HCT116 (cell line): ENCODE results near the gene SPATS2L. TPM values are rescaled to one million over a fixed set of nuclear protein-coding genes. Genes with fewer than 3 reads are reported as not detected.

Experiments used
- ATAC-seq: fragments of 200-7000 bp; cut with Tn5 transposase; 2 replicates; pipeline ENCODE4 v1.9.1; 2020; ENCODE audit warnings: mild to moderate bottlenecking, moderate library complexity
- BruUV-seq: library from RNA; stranded (reverse); fragments of 400-500 nt; replicated peaks from 2 replicates; lab custom pipeline; 2021; lab: Mats Ljungman, UMichigan
- CTCF ChIA-PET: fragments of 300-600 bp; sonication (Branson Sonifier 250); formaldehyde crosslinking; loops from one replicate; lab custom pipeline; 2021; ENCODE audit warnings: antibody characterized with exemption; lab: Charles Lee
- POLR2A ChIA-PET: fragments of 300-600, 350-600 bp; sonication (Branson Sonifier 250); formaldehyde crosslinking; loops from one replicate; lab custom pipeline; 2021; ENCODE audit warnings: antibody characterized with exemption; lab: Charles Lee
- RAD21 ChIA-PET, 2 experiments: fragments of 300-600 bp; sonication (Branson Sonifier 250); formaldehyde crosslinking; loops; one replicate each; lab custom pipeline; 2023; ENCODE audit warnings: low total read pairs in 2 of 2; ENCODE audit not compliant: uncharacterized antibody in 2 of 2, unreplicated experiment in 2 of 2, low non-redundant PET in 1 of 2; lab: Charles Lee
- DNase-seq: peaks from one replicate; pipeline ENCODE4 v3.0.0-alpha.2; 2010; ENCODE audit warnings: low read depth, low spot score
- H2AFZ ChIP-seq: fragments of 200-600 bp; shearing (Covaris generic), sonication (generic); 2 replicates; pipeline ENCODE4 v1.6.1; 2017; ENCODE audit warnings: low read depth, mixed run types, mixed read lengths, antibody characterized with exemption, low read length; ENCODE audit not compliant: poor library complexity, severe bottlenecking
- H3K27ac ChIP-seq: 2 replicates; pipeline ENCODE4 v1.5.1; 2012; ENCODE audit warnings: low read depth, low read length
- H3K27me3 ChIP-seq: fragments of 200-600 bp; sonication (generic); 2 replicates; pipeline ENCODE4 v1.6.1; 2016; ENCODE audit warnings: mixed run types, low read length, mixed read lengths; ENCODE audit not compliant: insufficient read depth
- H3K36me3 ChIP-seq, 2 experiments: fragments of 200-500 bp in 1 of 2; fragments of 200-600 bp in 1 of 2; sonication (Bioruptor generic) in 1 of 2; sonication (generic) in 1 of 2; 2 replicates each; pipeline versions ENCODE4 v1.5.1 to v1.6.1; 2014 to 2016; ENCODE audit warnings: low read length in 2 of 2, inconsistent platforms in 1 of 2, mixed read lengths in 1 of 2, mixed run types in 1 of 2; ENCODE audit not compliant: insufficient read depth in 2 of 2, control insufficient read depth in 1 of 2
- H3K4me1 ChIP-seq, 2 experiments: fragments of 200-600 bp in 1 of 2; sonication (generic) in 1 of 2; 2 replicates each; pipeline versions ENCODE4 v1.5.1 to v1.6.1; 2012 to 2017; ENCODE audit warnings: low read length in 2 of 2, inconsistent platforms in 1 of 2, mild to moderate bottlenecking in 1 of 2, mixed read lengths in 1 of 2, mixed run types in 1 of 2, moderate library complexity in 1 of 2; ENCODE audit not compliant: insufficient read depth in 2 of 2, control insufficient read depth in 1 of 2
- H3K4me2 ChIP-seq: fragments of 200-600 bp; sonication (generic); 2 replicates; pipeline ENCODE4 v1.6.1; 2017; ENCODE audit warnings: mixed run types, low read length, mixed read lengths
- H3K4me3 ChIP-seq, 2 experiments: fragments of 200-600 bp in 1 of 2; sonication (generic) in 1 of 2; replicated peaks in 1 of 2; 2 replicates each; pipeline ENCODE4 v1.5.1; 2011 to 2016; ENCODE audit warnings: low read length in 2 of 2, control low read depth in 1 of 2, low read depth in 1 of 2, mild to moderate bottlenecking in 1 of 2, mixed read lengths in 1 of 2, mixed run types in 1 of 2
- H3K79me2 ChIP-seq: fragments of 200-600 bp; sonication (generic); 2 replicates; pipeline ENCODE4 v1.6.1; 2017; ENCODE audit warnings: mild to moderate bottlenecking, mixed run types, low read length, moderate library complexity, mixed read lengths; ENCODE audit not compliant: insufficient read depth
- H3K9ac ChIP-seq: fragments of 200-600 bp; sonication (generic); 2 replicates; pipeline ENCODE4 v1.6.1; 2016; ENCODE audit warnings: low read length, mixed read lengths
- H3K9me2 ChIP-seq: fragments of 200-600 bp; sonication (generic), shearing (Covaris generic); 2 replicates; pipeline ENCODE4 v1.6.1; 2017; ENCODE audit warnings: mixed run types, mild to moderate bottlenecking, moderate library complexity; ENCODE audit not compliant: insufficient read depth
- H3K9me3 ChIP-seq, 2 experiments: fragments of 200-500 bp in 1 of 2; fragments of 200-600 bp in 1 of 2; sonication (Bioruptor generic) in 1 of 2; sonication (generic) in 1 of 2; 2 replicates each; pipeline ENCODE4 v1.6.1; 2014 to 2017; ENCODE audit warnings: low read length in 2 of 2, mixed read lengths in 2 of 2, inconsistent platforms in 1 of 2, low read depth in 1 of 2, mild to moderate bottlenecking in 1 of 2, mixed run types in 1 of 2, moderate library complexity in 1 of 2; ENCODE audit not compliant: control insufficient read depth in 1 of 2, insufficient read depth in 1 of 2
- H4K20me1 ChIP-seq: fragments of 200-600 bp; sonication (generic), shearing (Covaris generic); 2 replicates; pipeline ENCODE4 v1.6.1; 2017; ENCODE audit warnings: mixed run types, mild to moderate bottlenecking, moderate library complexity; ENCODE audit not compliant: insufficient read depth
- CBX3 ChIP-seq: IDR thresholded peaks from 2 replicates; pipeline ENCODE4 v1.6.1; 2012; ENCODE audit warnings: low read depth
- CEBPB ChIP-seq: IDR thresholded peaks from 2 replicates; pipeline ENCODE4 v1.6.1; 2012; ENCODE audit warnings: low read depth
- EZH2 ChIP-seq: fragments of 200-600 bp; sonication (generic); IDR thresholded peaks from 2 replicates; pipeline ENCODE4 v1.6.1; 2017; ENCODE audit warnings: antibody characterized with exemption, mixed run types
- EZH2phosphoT487 ChIP-seq: fragments of 200-600 bp; IDR thresholded peaks from 2 replicates; pipeline ENCODE4 v1.6.1; 2018; ENCODE audit warnings: antibody characterized with exemption, borderline replicate concordance
- FOSL1 ChIP-seq: IDR thresholded peaks from 2 replicates; pipeline ENCODE4 v1.6.1; 2012; ENCODE audit warnings: low read depth
- SP1 ChIP-seq: IDR thresholded peaks from 2 replicates; pipeline ENCODE4 v1.6.1; 2012; ENCODE audit warnings: low read depth
- intact Hi-C: fragments of 100-400 bp; cut with micrococcal nuclease; formaldehyde crosslinking; loops from 2 replicates; pipeline ENCODE4 v1.10.0; 2022
- total RNA-seq: library from RNA; stranded (reverse); gene quantifications from one replicate; pipeline ENCODE4 v1.2.1, GENCODE V29; 2021; ENCODE audit not compliant: unreplicated experiment
- TF ChIP-seq, protein P1 (sequence below): IDR thresholded peaks from 2 replicates; pipeline ENCODE4 v1.6.1; 2012
- TF ChIP-seq, protein P2 (sequence below): IDR thresholded peaks from 2 replicates; pipeline ENCODE4 v1.6.1; 2012

Gene SPATS2L
- total RNA-seq, 1 experiment from 2014 or later = 87.1 TPM

DNA sequence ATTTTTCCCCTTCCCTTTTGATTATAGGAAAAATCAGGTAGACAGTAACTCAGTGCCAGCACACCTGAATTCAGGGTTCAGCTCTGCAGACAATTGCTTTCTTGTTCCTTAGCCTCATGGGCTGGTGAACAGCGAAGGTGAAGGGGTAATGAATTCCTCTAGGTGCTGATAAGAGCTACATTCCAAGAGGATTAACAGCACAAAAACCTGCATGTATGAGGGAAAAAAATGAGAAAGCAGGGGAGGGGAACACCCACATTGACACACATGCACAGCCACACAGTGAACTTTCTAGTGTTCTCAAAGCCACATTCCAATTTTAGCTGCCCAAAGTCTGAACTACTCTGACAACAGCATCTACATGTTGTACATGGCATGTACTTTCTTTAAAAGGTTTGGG is 46.1 kb downstream of the SPATS2L start:
- no peak overlapping the region for H2AFZ ChIP-seq
- no peaks in the 10 kb centered on the region for H3K9me2 ChIP-seq
- no peaks in the 10 kb centered on the region; the same call in 1 of the 2 replicates for H4K20me1 ChIP-seq
- H3K9ac ChIP-seq = peak overlapping the region; percentile 31; the same call in 1 of the 2 replicates
- ChIA-PET POLR2A (no interaction called here), RAD21 (no interaction called here), CTCF (no interaction called here)
- H3K36me3 ChIP-seq = no peaks in the 10 kb centered on the region
- peak overlapping the region; percentile 44 for H3K4me2 ChIP-seq
- no peak overlapping the region for H3K4me3 ChIP-seq
- H3K27me3 ChIP-seq = no peaks in the 10 kb centered on the region
- no peak for TF ChIP-seq FOSL1
- TF ChIP-seq, protein P1, sequence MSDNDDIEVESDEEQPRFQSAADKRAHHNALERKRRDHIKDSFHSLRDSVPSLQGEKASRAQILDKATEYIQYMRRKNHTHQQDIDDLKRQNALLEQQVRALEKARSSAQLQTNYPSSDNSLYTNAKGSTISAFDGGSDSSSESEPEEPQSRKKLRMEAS = 0 out of 2 replicates have a peak, but pooled peaks have one; percentile 17
- TF ChIP-seq SP1 = peak; percentile 47; the same call in 1 of the 2 replicates
- 0 out of 2 replicates have a peak, but pooled peaks have one; percentile 32 for TF ChIP-seq CBX3
- no peak for TF ChIP-seq EZH2
- TF ChIP-seq EZH2phosphoT487 = no peak
- peak overlapping the region; percentile 28; the same call in 1 of the 2 replicates for H3K27ac ChIP-seq
- peaks cover 23 to 38% of the 10 kb centered on the region in 2 experiments for H3K4me1 ChIP-seq
- H3K79me2 ChIP-seq = peaks cover 49% of the 10 kb centered on the region
- ATAC-seq = peak; percentile 83
- DNase-seq = peak; percentile 45
- intact Hi-C loops = no loop called here
- no TSS peak for BruUV-seq
- no peaks in the 10 kb centered on the region for H3K9me3 ChIP-seq

DNA sequence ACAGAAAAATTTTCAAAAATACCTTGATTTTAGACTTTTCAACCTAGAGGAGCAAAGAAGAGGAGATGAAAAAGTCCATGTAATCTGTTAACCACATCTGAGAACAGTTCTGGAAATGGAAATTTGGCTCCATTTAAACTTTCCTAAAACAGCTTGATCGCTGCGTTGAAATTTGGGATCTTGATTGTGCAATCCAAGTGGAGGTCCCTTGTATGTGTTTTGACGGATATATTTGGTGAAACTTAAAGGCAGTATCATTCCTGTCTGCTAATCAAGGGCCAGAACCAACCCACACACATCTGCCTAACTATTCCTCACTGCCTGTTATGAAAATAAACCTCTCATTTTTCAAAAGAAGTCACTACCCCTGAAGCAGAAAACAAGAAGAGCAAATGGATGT is 46.6 kb downstream of the SPATS2L start:
- no peaks in the 10 kb centered on the region; the same call in 1 of the 2 replicates for H4K20me1 ChIP-seq
- no TSS peak for BruUV-seq
- ATAC-seq (no peak), DNase-seq (no peak)
- ChIA-PET RAD21 (no interaction called here), CTCF (no interaction called here), POLR2A (no interaction called here)
- no peaks in the 10 kb centered on the region for H3K9me2 ChIP-seq
- H3K36me3 ChIP-seq = no peaks in the 10 kb centered on the region
- no peak overlapping the region for H3K9ac ChIP-seq
- TF ChIP-seq, protein P2, sequence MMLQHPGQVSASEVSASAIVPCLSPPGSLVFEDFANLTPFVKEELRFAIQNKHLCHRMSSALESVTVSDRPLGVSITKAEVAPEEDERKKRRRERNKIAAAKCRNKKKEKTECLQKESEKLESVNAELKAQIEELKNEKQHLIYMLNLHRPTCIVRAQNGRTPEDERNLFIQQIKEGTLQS = no peak
- 0 out of 2 replicates have a peak, but pooled peaks have one; percentile 16 for TF ChIP-seq CEBPB
- H3K79me2 ChIP-seq = peaks cover 52% of the 10 kb centered on the region
- H3K27me3 ChIP-seq = no peaks in the 10 kb centered on the region
- peak overlapping the region; percentile 28; the same call in 1 of the 2 replicates for H3K27ac ChIP-seq
- H2AFZ ChIP-seq = no peak overlapping the region
- H3K4me3 ChIP-seq = no peak overlapping the region
- intact Hi-C loops = no loop called here
- H3K4me2 ChIP-seq = peak overlapping the region; percentile 44
- peaks cover 23 to 38% of the 10 kb centered on the region in 2 experiments for H3K4me1 ChIP-seq
- no peaks in the 10 kb centered on the region for H3K9me3 ChIP-seq
